Muscle of arm (tissue), 12 donors: ENCODE data around the gene CRNN. TPM values are rescaled to one million over a fixed set of nuclear protein-coding genes. Genes with fewer than 3 reads are reported as not detected.

Experiments used
- DNase-seq: peaks from one replicate; pipeline ENCODE4 v3.0.0-alpha.2; 2013
- polyA plus RNA-seq, 12 donors: library from polyadenylated mRNA; unstranded; fragments of 120-200 nt; gene quantifications; one replicate each; pipeline ENCODE4 v1.2.1, GENCODE V29; 2013; ENCODE audit not compliant: insufficient read length in 12 of 12

The CRNN gene
- polyA plus RNA-seq, 12 donors, result not detected

DNA sequence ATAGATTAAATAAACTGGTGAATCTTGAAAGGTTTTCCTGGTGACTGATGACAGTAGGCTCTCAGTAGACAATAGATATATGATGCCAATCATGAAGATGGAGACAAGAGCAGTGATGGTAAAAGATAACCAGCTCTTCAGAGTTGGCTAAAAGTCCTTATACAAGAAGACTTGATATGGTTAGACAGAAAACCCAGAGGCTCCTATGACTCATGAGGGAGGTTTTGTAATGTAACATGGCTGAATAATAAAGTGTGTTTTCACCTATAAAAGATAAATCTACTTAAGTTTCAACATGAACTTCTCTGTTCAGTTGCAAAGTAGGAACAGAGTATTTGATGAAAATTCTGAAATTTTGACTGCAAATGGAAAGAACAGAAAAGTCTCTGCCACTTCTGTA is 12.7 kb upstream of the CRNN start:
- no peak for DNase-seq

DNA sequence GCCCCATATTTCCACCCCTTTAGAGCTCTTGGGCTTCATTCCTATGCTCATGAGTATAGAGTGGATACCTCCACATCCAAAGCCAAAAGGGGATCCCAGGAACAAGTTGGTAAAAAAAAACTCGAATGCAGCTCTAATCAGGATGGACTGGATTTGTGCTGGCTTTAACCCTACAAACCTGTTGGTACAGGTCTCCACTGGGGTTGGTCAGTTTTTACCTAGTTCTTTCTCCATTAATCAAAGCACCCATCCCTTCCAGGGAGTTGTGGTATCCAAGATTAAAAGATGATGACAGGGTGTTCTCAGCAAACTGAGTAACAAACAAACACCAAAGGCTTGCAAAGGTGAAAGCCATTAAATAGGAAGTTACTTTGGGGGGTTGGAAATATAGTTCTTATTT is 5.9 kb upstream of the CRNN start:
- DNase-seq, result no peak

DNA sequence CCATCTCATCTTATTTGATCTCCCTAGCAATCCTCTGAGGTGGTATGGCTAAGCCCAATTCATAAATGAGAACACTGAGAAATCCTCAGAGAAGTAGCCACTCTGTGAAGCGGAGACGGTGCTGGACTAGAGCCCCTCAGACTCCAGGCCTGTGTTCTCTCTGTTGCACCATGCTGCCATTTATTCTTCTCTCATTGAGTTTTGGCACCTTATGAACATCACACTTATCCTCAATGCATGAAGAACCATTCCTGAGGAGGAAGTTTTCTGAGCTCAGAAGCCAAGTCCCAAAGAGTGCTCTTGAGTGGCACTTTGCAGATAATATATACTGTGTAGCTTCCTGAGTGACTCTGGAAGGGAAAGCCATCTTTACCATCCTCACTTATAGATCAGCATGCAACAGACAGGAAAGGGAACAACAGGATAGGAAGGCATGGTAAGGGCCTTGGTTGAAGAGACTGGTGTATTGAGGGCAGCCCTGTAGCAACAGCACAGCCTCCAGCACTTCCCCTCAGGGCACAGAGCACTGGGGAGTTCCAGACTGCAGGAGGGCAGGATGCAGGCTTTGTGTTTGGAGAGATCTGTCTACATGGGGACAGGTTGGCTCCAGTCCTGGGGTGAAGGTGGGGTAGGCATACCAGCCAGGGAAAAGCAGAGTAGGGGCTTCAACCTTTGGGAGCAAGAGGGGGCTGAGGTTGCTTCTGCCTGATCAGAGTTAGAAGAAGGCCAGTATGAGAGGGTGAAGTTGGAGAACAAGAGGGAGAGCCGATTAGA is 1.6 kb upstream of the CRNN start:
- DNase-seq, result no peak

- no peak for DNase-seq
These were observed 1.3 kb downstream of the CRNN start for GRCh38 chr1:152412756-152413155.

DNA sequence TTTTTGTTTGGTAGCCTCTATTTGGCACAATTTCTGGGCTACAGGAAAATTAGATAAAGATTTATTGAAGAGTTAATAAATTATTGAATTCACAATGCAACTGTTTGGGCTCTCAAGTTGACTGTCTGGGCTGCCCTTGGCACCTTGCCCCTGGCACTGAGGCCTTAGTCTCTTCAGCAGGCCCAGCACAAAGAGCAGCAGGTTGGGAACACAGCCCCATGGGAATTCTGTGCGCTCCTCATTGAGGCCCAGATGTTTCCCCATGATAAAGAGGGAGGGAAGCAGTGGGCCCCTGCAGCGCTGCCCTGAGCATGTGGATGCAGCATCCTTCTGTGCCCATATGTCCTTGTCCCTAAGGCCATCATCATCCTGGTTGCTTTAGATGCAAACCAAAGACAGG is 2.9 kb downstream of the CRNN start:
- no peak for DNase-seq

- no peak for DNase-seq
These were observed 3.5 kb downstream of the CRNN start for GRCh38 chr1:152410599-152410998.

DNA sequence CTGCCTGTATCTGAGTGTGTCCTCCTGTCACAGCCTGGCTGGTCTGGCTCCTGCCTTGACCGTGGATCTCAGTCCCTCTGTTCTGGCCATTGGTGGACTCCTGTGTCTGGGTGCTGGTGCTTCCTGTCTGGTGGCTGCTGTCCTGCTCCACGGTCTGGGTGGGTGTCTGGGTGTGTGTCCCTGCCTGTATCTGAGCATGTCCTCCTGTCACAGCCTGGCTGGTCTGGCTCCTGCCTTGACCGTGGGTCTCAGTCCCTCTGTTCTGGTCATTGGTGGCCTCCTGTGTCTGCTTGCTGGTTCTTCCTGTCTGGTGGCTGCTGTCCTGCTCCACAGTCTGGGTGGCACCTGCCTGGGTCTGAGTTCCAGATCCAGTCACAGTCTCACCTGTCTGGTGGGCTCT is 4.0 kb downstream of the CRNN start:
- DNase-seq, result no peak

DNA sequence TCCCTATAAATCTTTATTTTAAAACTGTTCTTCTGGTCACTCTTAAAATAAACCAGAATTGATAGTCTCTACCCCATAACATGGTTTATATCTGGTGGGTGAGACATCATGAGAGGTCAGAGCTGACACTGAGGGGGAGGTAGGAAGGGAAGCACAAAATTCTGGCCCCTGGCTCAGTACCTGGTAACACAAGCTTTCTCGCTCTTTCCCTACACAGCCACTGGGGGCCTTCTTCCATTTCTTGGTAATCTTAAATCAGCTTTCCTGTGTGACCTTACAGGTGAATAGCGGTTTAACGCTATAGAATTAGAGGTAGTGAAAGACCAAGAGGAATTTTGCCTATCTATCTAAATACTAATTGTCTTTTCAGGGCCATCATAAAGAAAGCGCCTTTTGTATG is 5.4 kb downstream of the CRNN start:
- DNase-seq, result no peak

GRCh38 chr1:152398812-152399698 is 15.0 kb downstream of the CRNN start:
- DNase-seq, result no peak

DNA sequence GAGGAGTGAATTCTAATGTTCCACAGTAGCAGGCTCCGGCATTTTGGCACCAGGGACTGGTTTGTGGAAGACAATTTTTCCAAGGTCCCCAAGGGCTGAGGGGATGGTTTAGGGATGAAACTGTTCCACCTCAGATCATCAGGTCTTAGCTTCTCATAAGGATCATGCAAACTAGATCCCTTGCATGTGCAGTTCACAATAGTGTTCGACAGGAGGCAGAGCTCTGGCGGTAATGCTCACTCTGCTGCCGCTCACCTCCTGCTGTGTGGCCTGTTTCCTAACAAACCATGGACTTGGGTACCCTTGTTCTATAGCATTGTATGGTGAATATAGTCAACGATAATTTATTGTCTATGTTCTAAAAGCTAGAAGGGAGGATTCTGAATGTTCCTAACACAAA is 16.6 kb downstream of the CRNN start:
- no peak for DNase-seq

GRCh38 chr1:152394151-152394550 is 19.9 kb downstream of the CRNN start:
- DNase-seq, result no peak

DNA sequence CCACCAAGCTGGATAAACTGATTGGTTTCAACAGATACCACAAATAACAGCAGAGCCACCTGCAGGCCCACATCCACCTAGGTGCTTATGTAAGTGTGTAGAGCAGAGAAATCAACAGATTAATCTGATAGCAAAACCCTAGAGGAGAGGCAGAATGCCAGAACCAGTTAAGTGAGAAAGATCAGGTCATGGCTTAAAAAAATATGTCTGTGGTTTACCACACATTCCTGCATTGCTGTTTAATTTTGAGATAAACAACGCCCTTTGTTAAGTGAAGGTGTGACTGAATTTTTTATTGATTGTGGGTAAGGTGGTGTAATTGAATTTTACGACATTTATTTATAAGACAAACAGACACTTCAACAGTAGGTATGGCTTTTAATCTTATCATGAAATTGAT is 21.2 kb downstream of the CRNN start:
- DNase-seq, result no peak

- DNase-seq, result no peak
These were observed 25.2 kb downstream of the CRNN start for GRCh38 chr1:152388889-152389288.

DNA sequence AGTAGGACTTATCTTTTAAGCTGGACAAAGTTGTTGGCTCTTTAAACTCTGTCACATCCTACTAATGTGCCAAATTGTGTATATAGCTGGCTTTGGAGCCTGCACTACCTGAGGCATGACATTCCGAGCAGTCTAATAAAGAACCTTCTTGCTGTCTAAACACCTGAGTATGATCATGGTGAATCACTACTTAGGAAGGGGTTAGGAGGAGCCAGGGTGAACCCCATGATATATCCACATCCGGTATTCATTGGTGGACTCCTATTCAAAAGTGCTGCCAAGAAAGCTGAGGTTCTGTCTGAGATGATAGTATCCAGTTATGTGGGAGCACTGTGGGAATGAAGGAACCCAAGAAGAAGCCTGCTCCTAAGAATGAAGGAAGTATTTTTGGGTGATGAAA is 27.1 kb downstream of the CRNN start:
- DNase-seq, result no peak

DNA sequence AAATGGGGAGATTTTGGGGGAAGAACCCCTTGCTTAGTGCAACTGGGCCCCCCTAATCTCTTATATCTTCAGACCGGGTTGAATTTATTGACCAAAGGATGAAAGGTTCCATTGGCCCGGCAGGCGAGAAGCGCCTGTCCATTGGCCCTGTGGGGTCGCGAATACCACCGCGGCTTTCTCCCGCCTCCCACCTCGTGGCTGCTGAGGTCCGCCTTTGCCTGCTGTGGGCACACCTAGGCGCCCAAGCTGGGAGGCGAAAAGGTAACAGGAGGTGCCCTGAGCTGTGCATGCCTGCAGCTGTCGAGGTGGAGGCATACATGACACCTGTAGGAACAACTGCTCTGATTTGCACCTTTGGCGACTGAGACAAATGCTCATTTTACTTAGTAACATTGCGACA is 33.1 kb downstream of the CRNN start:
- no peak for DNase-seq

- DNase-seq, result no peak
These were observed 39.6 kb downstream of the CRNN start for GRCh38 chr1:152374451-152374850.

- DNase-seq, result no peak
These were observed 41.4 kb downstream of the CRNN start for GRCh38 chr1:152372672-152373071.

GRCh38 chr1:152367436-152367835 is 46.6 kb downstream of the CRNN start:
- DNase-seq, result no peak

DNA sequence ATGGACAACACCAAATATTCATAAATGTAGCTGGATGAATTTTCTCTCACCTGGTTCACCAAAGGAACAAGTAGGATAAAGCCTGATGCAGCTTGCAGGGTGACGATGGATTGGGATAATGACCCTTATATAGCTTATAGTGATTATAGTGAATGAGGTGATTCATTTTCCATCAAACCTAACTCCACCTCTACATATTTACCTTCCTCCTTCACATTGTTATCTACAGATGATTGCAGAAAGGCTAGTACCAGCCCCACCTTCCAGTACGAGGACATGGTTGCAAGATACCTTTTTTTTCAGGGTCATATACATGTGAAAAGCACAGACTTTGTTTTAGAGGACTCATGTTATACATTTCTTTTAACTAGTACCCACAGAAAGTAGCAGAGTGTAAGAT is 54.2 kb downstream of the CRNN start, which contains the start of gene FLG2:
TSS of gene FLG2 (minus strand) at position 101 of the 400 bp plus-strand sequence. CDS start 1,122 bp downstream, outside the sequence.
- DNase-seq, result no peak
